Astrocyte of the spinal cord (primary cell): ENCODE measurements around the gene BCKDHB.

Experiments
- DNase-seq: peaks from one replicate; pipeline ENCODE4 v3.0.0; 2011; ENCODE audit warnings: low read depth, low spot score
- H3K4me3 ChIP-seq: 2 replicates; pipeline ENCODE4 v1.5.1; 2011; ENCODE audit warnings: low read depth, mild to moderate bottlenecking, low read length, moderate library complexity
- in situ Hi-C: cut with HindIII; loops from 2 replicates; pipeline ENCODE4 v1.10.0; 2017; ENCODE audit warnings: low sequenced_read_pairs
- TF ChIP-seq, protein P1 (sequence below): IDR thresholded peaks from 2 replicates; pipeline ENCODE4 v1.5.1; 2012; ENCODE audit warnings: low read depth, mild to moderate bottlenecking, low read length, inconsistent platforms

The BCKDHB gene

DNA sequence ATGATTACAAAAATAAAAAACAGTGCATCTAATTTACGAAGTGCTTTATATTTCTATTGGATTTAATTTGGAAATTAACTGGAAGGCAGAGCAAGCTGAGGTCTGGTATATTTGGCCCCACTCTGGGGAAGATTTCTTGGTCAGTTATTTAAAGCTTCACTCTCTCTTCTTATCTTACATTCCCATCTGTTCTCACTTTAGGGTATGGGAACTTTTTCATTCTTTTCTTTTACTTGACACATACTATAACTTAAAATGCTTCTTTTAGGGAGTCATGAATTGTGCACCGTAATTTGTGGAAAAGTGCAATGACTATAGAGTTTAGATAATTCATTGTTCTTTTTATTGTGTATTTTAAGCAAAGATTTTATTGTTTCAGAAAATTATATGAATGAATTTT is 170.4 kb downstream of the BCKDHB start:
- TF ChIP-seq, protein P1, sequence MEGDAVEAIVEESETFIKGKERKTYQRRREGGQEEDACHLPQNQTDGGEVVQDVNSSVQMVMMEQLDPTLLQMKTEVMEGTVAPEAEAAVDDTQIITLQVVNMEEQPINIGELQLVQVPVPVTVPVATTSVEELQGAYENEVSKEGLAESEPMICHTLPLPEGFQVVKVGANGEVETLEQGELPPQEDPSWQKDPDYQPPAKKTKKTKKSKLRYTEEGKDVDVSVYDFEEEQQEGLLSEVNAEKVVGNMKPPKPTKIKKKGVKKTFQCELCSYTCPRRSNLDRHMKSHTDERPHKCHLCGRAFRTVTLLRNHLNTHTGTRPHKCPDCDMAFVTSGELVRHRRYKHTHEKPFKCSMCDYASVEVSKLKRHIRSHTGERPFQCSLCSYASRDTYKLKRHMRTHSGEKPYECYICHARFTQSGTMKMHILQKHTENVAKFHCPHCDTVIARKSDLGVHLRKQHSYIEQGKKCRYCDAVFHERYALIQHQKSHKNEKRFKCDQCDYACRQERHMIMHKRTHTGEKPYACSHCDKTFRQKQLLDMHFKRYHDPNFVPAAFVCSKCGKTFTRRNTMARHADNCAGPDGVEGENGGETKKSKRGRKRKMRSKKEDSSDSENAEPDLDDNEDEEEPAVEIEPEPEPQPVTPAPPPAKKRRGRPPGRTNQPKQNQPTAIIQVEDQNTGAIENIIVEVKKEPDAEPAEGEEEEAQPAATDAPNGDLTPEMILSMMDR, result no peak
- in situ Hi-C loops, result no loop called here
- H3K4me3 ChIP-seq, result no peak overlapping the region
- DNase-seq, result no peak

DNA sequence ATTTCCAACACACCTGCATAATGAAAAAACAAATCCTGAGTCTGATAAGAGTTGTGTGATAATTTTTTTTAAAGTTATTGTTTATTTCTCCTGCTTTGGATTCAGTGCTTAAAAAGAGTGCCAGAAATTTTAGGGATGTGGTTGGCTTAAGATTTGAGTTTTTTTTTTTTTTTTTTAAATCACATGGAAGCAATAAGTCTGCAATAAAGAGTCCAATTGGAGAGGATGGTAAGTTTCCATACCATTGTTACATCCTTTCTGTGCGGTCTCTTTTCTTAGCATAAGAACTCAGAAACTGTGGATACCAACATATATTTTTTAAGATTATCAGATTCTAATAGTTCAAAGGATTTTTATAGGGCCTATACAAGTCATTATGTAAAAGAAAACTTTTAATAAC is 171.0 kb downstream of the BCKDHB start:
- DNase-seq, result no peak
- no peak overlapping the region for H3K4me3 ChIP-seq
- in situ Hi-C loops, result no loop called here
- TF ChIP-seq, protein P1, result no peak

DNA sequence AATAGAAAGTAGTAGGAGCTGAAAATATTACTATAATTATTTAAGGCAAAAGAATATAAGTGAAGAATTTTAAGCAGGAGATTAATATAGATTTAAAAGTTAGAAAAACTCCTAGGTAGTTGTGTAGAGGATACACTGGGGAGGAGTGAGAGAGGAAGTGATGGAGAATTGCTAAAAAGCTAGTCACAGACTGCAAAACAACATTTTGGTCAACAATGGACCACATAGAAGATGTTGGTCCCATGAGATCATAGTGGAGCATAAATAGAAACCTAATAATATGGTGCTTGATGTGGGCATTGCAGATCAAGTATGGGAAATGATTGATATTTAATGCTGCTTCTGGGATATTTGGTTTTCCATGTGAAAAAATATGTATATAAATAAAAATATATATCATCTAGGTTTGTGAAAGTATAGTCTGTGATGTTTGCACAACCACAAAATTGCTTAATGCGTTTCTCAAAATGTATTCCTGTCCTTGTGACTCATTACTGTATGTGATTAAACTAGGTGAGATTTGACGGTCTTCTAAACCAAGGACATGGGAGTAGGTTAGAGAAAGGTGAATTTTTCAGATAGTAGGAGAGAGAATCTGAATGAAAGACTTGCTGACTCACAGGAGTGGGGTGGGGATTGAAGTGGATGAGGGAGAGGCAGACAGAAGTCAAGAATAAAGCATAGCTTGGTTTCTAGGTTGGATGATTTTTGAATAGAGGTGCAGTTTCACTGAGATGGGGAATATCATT is 174.0 kb downstream of the BCKDHB start:
- H3K4me3 ChIP-seq, result no peak overlapping the region
- in situ Hi-C loops, result no loop called here
- peak; percentile 40 for DNase-seq
- TF ChIP-seq, protein P1, result no peak

DNA sequence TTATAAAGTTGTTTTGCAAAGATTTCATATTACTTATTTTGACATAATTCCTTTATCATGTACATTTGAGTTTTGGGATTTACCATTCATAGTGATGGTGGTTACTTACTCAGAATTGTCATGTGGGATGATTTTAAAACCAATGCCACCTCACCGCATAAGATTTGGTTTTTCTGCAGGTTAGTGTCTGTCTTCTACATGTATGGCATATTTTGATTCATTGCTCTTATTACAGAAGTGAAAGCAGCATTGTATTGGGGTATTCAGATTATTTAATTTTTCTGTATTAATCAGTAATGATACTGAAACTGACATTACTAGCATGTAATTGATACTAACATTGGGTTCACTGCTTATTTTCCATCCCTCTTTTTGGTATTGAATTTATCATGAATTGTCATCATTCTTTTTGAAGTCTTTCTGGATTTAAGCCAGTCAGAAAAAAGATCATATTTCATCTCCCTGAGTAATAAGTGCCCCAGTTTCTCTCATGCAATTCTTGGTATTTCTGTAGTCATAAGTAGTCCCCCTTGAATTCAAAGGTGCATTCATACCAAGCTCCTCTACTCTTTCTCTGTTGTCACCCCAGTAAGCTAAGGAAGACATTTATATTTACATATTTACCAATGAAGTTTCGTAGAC is 176.6 kb downstream of the BCKDHB start:
- DNase-seq, result no peak
- H3K4me3 ChIP-seq, result no peak overlapping the region
- in situ Hi-C loops, result no loop called here
- TF ChIP-seq, protein P1, result no peak

DNA sequence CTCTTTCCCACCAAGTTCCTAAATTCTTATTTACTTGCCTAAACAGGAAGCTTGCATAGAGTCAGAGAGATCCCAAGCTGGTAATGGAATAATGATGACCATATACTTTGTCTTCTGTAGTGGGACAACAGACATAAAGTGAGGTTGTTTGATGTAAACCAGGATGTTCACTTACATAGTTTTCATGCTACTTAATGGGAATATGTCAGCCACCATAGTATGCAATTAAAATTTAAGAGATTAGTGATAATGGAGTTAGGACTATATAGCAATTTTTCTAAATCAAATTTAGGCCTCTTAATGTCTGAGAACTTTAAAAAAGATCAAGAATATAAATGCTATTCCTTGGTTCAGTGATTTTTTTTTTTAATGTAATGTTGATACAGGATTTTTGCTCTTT is 180.6 kb downstream of the BCKDHB start:
- TF ChIP-seq, protein P1, result no peak
- in situ Hi-C loops, result no loop called here
- no peak overlapping the region for H3K4me3 ChIP-seq
- DNase-seq, result no peak

DNA sequence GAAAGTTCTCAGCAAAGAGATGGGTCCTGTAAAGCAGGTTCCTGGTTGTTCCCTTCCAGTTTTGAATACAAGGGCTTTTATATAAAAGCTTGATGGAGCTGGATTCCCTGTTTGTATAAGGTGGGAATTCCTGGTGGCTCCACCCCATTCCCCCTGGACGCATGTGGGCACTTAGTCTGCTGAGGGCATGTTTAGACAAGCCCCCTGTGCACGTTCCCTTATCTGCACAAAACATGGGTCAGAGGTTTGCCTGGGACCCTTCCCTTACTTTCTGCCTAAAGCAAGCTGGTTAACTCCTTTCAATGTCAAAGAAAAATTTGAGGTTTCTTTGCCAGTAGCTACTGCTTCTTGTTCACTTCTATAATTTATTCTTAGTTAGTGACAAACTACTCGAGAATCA is 181.1 kb downstream of the BCKDHB start:
- TF ChIP-seq, protein P1, result no peak
- H3K4me3 ChIP-seq, result no peak overlapping the region
- in situ Hi-C loops, result no loop called here
- DNase-seq, result no peak
